ENCODE measurements around the gene SORL1. TPM values are rescaled to one million over a fixed set of nuclear protein-coding genes. Genes with fewer than 3 reads are reported as not detected.

The SORL1 gene
- total and polyA plus RNA-seq, 9 of the 15 experiments (the other 6 are each of a cell fraction or from before 2014, with no cell fraction given) = 0.01 to 0.66 TPM; not detected in 7

- no peak for TF ChIP-seq NFIC (IDR thresholded peaks at IDR 0.05)
- no peak for TF ChIP-seq HES1 (IDR thresholded peaks at IDR 0.05; ENCODE audit: low read depth)
- TF ChIP-seq ZBTB49 (CRISPR knock-in tag; IDR thresholded peaks at IDR 0.05; ENCODE audit: borderline replicate concordance) = no peak
- TF ChIP-seq NCOA1 (IDR thresholded peaks at IDR 0.05; ENCODE audit: low read depth) = no peak
- no peak for TF ChIP-seq ADNP (tag; IDR thresholded peaks at IDR 0.05)
- TF ChIP-seq ZNF212 (CRISPR knock-in tag; IDR thresholded peaks at IDR 0.05) = no peak
These were observed 163.4 kb downstream of the SORL1 start (continued) for GRCh38 chr11:121615501-121615900.

- no peak for FAIRE-seq
- H4K20me1 ChIP-seq (replicated peaks; ENCODE audit: control insufficient read depth, insufficient read depth, low read length) = no peaks in the 10 kb centered on the region
- BruUV-seq (replicated peaks) = no TSS peak
- POLR2A ChIA-PET = no interaction called here
- no peak overlapping the region for H3K27ac ChIP-seq (ENCODE audit: extremely low read depth, low read depth, low read length)
- no peaks in the 10 kb centered on the region for H3K79me2 ChIP-seq (ENCODE audit: control insufficient read depth, insufficient read depth, low read length)
- under 1% methylated on average over 8 of the region's 8 CpGs for WGBS (ENCODE audit: insufficient coverage, low coverage, missing lambda C conversion rate)
- in situ Hi-C loops (cut with MboI) (no loop called here), intact Hi-C loops (cut with micrococcal nuclease) (no loop called here)
- ATAC-seq = no peak
- no peaks in the 10 kb centered on the region for H3K9me1 ChIP-seq (ENCODE audit: control insufficient read depth, insufficient read depth, low read length)
- no peak overlapping the region for H3K4me3 ChIP-seq
- no peak overlapping the region for H2AFZ ChIP-seq (ENCODE audit: low read depth, low read length)
- H3K9ac ChIP-seq (ENCODE audit: insufficient read depth in 1 of 2, low read depth in 2 of 2, low read length in 2 of 2) = no peak overlapping the region
- TF ChIP-seq STAT5B (CRISPR knock-in tag; IDR thresholded peaks at IDR 0.05) = no peak
- DNase-seq (ENCODE audit: extremely low read depth in 1 of 4, low spot score in 3 of 4) = no peak
- H3K27me3 ChIP-seq (ENCODE audit: control insufficient read depth in 2 of 2, insufficient read depth in 2 of 2, low read length in 2 of 2) = no peaks in the 10 kb centered on the region; a peak in 1 of 5 replicates
- CTCF ChIA-PET (ENCODE audit: low intra/inter-chr PET ratio) = no interaction called here
- no peaks in the 10 kb centered on the region for H3K4me1 ChIP-seq (replicated peaks in 1 of 2; ENCODE audit: control insufficient read depth in 2 of 2, insufficient read depth in 2 of 2, low read length in 2 of 2)
- H3K4me2 ChIP-seq (ENCODE audit: insufficient read depth, low read length) = no peak overlapping the region
- H3K36me3 ChIP-seq (ENCODE audit: control insufficient read depth, insufficient read depth, low read length) = no peaks in the 10 kb centered on the region
- no peaks in the 10 kb centered on the region for H3K9me3 ChIP-seq (replicated peaks; ENCODE audit: control insufficient read depth, insufficient read depth, low read depth, low read length)
These were observed 166.4 kb downstream of the SORL1 start for GRCh38 chr11:121618516-121618915.
